Measurements from ENCODE around the gene GRIP2. TPM values are rescaled to one million over a fixed set of nuclear protein-coding genes. Genes with fewer than 3 reads are reported as not detected.

Gene GRIP2
- total and polyA plus RNA-seq, 9 of the 15 experiments (the other 6 are each of a cell fraction or from before 2014, with no cell fraction given): 0.01 TPM; not detected in 7

- Histone ChIP-seq H3K4me1 (replicated peaks in 1 of 2; ENCODE audit: control insufficient read depth in 2 of 2, insufficient read depth in 2 of 2, low read length in 2 of 2) (peaks cover 0 to 11% of the 10 kb centered on the region in 2 experiments; a peak in 2 of 5 replicates), H3K9me1 (ENCODE audit: control insufficient read depth, insufficient read depth, low read length) (no peaks in the 10 kb centered on the region), H2AFZ (ENCODE audit: low read depth, low read length) (no peak overlapping the region), H3K4me3 (no peak overlapping the region), H3K4me2 (ENCODE audit: insufficient read depth, low read length) (no peak overlapping the region), H4K20me1 (replicated peaks; ENCODE audit: control insufficient read depth, insufficient read depth, low read length) (0 out of 2 replicates have a peak, but pooled peaks cover 2% of the 10 kb centered on the region), H3K79me2 (ENCODE audit: control insufficient read depth, insufficient read depth, low read length) (no peaks in the 10 kb centered on the region), H3K36me3 (ENCODE audit: control insufficient read depth, insufficient read depth, low read length) (peaks cover 99% of the 10 kb centered on the region), H3K27me3 (ENCODE audit: control insufficient read depth in 2 of 2, insufficient read depth in 2 of 2, low read length in 2 of 2) (no peaks in the 10 kb centered on the region), H3K9me3 (replicated peaks; ENCODE audit: control insufficient read depth, insufficient read depth, low read depth, low read length) (no peaks in the 10 kb centered on the region), H3K27ac (ENCODE audit: extremely low read depth, low read depth, low read length) (no peak overlapping the region), H3K9ac (ENCODE audit: insufficient read depth in 1 of 2, low read depth in 2 of 2, low read length in 2 of 2) (no peak overlapping the region)
- WGBS (ENCODE audit: insufficient coverage, low coverage, missing lambda C conversion rate): 89% methylated on average over 8 of the region's 8 CpGs
- intact Hi-C loops (cut with micrococcal nuclease): no loop called here
- POLR2A ChIA-PET: interaction anchor here (0.7 kb wide), 1 partner anchor 19 kb away, joined by 3 read pairs; no protein-coding TSS in a partner anchor
- DNase-seq (ENCODE audit: extremely low read depth in 1 of 4, low spot score in 3 of 4): peak in 1 of 4 experiments; percentile 31
- no TSS peak for BruUV-seq (replicated peaks)
- no peak for ATAC-seq
- in situ Hi-C loops (cut with MboI): no loop called here
- TF ChIP-seq RBBP5 (IDR thresholded peaks at IDR 0.05; ENCODE audit: borderline replicate concordance, insufficient read depth, low read length, poor library complexity, severe bottlenecking) (no peak), POLR2AphosphoS5 (IDR thresholded peaks at IDR 0.05; ENCODE audit: control insufficient read depth, insufficient read depth, low read depth, low read length) (0 out of 2 replicates have a peak, but pooled peaks have one; percentile 19)
- FAIRE-seq: no peak
- CTCF ChIA-PET (ENCODE audit: low intra/inter-chr PET ratio): no interaction called here
These were observed 59.7 kb downstream of the GRIP2 start for GRCh38 chr3:14480207-14481017.

DNA sequence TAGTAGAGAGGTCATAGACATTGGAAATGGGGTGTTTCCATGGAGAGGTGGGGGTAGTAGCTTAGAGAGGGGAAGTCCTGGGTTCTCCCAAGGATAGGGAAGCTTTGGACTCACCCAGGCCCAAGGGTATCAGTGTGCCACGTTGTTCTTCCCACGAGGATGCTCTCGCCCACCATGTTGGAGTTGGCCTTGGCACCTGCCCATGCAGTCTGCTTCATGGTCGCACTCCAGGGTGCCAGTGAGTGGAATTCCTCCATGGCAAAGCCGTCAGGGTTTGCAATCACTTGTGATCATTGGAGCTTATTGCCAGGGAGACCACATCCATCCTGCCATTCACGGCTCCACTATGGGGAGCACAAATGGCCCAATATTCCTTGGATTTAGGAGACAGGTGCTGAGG lies 60.6 kb downstream of the GRIP2 start:
- Histone ChIP-seq H3K27me3 (ENCODE audit: control insufficient read depth in 2 of 2, insufficient read depth in 2 of 2, low read length in 2 of 2) (no peaks in the 10 kb centered on the region), H3K9ac (ENCODE audit: insufficient read depth in 1 of 2, low read depth in 2 of 2, low read length in 2 of 2) (no peak overlapping the region), H3K4me3 (no peak overlapping the region), H3K9me1 (ENCODE audit: control insufficient read depth, insufficient read depth, low read length) (no peaks in the 10 kb centered on the region), H3K9me3 (replicated peaks; ENCODE audit: control insufficient read depth, insufficient read depth, low read depth, low read length) (no peaks in the 10 kb centered on the region), H3K79me2 (ENCODE audit: control insufficient read depth, insufficient read depth, low read length) (no peaks in the 10 kb centered on the region), H2AFZ (ENCODE audit: low read depth, low read length) (no peak overlapping the region), H4K20me1 (replicated peaks; ENCODE audit: control insufficient read depth, insufficient read depth, low read length) (0 out of 2 replicates have a peak, but pooled peaks cover 2% of the 10 kb centered on the region), H3K27ac (ENCODE audit: extremely low read depth, low read depth, low read length) (no peak overlapping the region), H3K4me1 (replicated peaks in 1 of 2; ENCODE audit: control insufficient read depth in 2 of 2, insufficient read depth in 2 of 2, low read length in 2 of 2) (peaks cover 0 to 8% of the 10 kb centered on the region in 2 experiments; a peak in 2 of 5 replicates), H3K4me2 (ENCODE audit: insufficient read depth, low read length) (no peak overlapping the region), H3K36me3 (ENCODE audit: control insufficient read depth, insufficient read depth, low read length) (peaks cover 100% of the 10 kb centered on the region)
- no peak for FAIRE-seq
- no peak for ATAC-seq
- intact Hi-C loops (cut with micrococcal nuclease) (no loop called here), in situ Hi-C loops (cut with MboI) (no loop called here)
- DNase-seq (ENCODE audit: extremely low read depth in 1 of 4, low spot score in 3 of 4): no peak
- POLR2A ChIA-PET: interaction anchor here (0.5 to 0.7 kb wide), 3 partner anchors 19 to 270 kb away, joined by 3 read pairs; no protein-coding TSS in a partner anchor
- 93% methylated on average over 6 of the region's 6 CpGs for WGBS (ENCODE audit: insufficient coverage, low coverage, missing lambda C conversion rate)
- CTCF ChIA-PET (ENCODE audit: low intra/inter-chr PET ratio): no interaction called here
- BruUV-seq (replicated peaks): no TSS peak
- TF ChIP-seq SMAD1 (IDR thresholded peaks at IDR 0.05; ENCODE audit: low read depth, low read length, partially characterized antibody) (no peak), FOS (IDR thresholded peaks at IDR 0.05; ENCODE audit: extremely low read depth, insufficient read length) (no peak), ZNF592 (IDR thresholded peaks at IDR 0.05) (no peak), TARDBP (IDR thresholded peaks at IDR 0.05) (no peak), TFAM (CRISPR knock-in tag; conservative IDR thresholded peaks at IDR 0.05) (no peak), MXD1 (CRISPR knock-in tag; IDR thresholded peaks at IDR 0.05; ENCODE audit: borderline replicate concordance, poor library complexity, severe bottlenecking) (no peak)

All from K562 (cell line).